GM23338 (cell line): ENCODE measurements around the gene MATR3. TPM values are rescaled to one million over a fixed set of nuclear protein-coding genes. Genes with fewer than 3 reads are reported as not detected.
"Not testable (repeated sequence)": the region's sequence is repeated elsewhere in the genome, so short reads cannot be mapped to it uniquely, and the experiment has no call there.

Experiments
- ATAC-seq: fragments of 200-7000 bp; cut with Tn5 transposase; 3 replicates; pipeline ENCODE4 v1.9.1; 2020
- DNase-seq: peaks from one replicate; pipeline ENCODE4 v3.0.0-alpha.2; 2015; ENCODE audit warnings: low spot score
- H2AFZ ChIP-seq: fragments of 200-600 bp; sonication (generic); 2 replicates; pipeline ENCODE4 v1.8.0; 2016; ENCODE audit warnings: antibody characterized with exemption, mild to moderate bottlenecking, moderate library complexity
- H3F3A ChIP-seq: fragments of 200-600 bp; sonication (generic); replicated peaks from 2 replicates; pipeline ENCODE4 v1.8.0; 2017; ENCODE audit warnings: antibody characterized with exemption, mixed run types, low read depth
- H3K27ac ChIP-seq: fragments of 200-600 bp; sonication (generic); 2 replicates; pipeline ENCODE4 v1.6.1; 2016; ENCODE audit warnings: low read depth
- H3K27me3 ChIP-seq: fragments of 200-600 bp; sonication (generic); 2 replicates; pipeline ENCODE4 v1.8.0; 2016; ENCODE audit warnings: mild to moderate bottlenecking, mixed run types, moderate library complexity; ENCODE audit not compliant: insufficient read depth
- H3K36me3 ChIP-seq: fragments of 200-600 bp; sonication (generic); 2 replicates; pipeline ENCODE4 v1.8.0; 2016; ENCODE audit warnings: mild to moderate bottlenecking; ENCODE audit not compliant: insufficient read depth
- H3K4me1 ChIP-seq: fragments of 200-600 bp; sonication (generic); 2 replicates; pipeline ENCODE4 v1.8.0; 2016; ENCODE audit warnings: mild to moderate bottlenecking, moderate library complexity; ENCODE audit not compliant: insufficient read depth
- H3K4me2 ChIP-seq: fragments of 200-600 bp; sonication (generic); 2 replicates; pipeline ENCODE4 v1.7.1; 2017; ENCODE audit warnings: mixed run types
- H3K4me3 ChIP-seq: fragments of 200-600 bp; sonication (generic); 2 replicates; pipeline ENCODE4 v1.6.1; 2016; ENCODE audit warnings: mixed run types
- H3K79me2 ChIP-seq: fragments of 200-600 bp; sonication (generic); replicated peaks from 2 replicates; pipeline ENCODE4 v1.8.0; 2017; ENCODE audit warnings: mild to moderate bottlenecking; ENCODE audit not compliant: insufficient read depth
- H3K9me2 ChIP-seq: fragments of 200-600 bp; sonication (generic); 2 replicates; pipeline ENCODE4 v1.8.0; 2017; ENCODE audit not compliant: insufficient read depth
- H4K20me1 ChIP-seq: fragments of 200-600 bp; sonication (generic); replicated peaks from 2 replicates; pipeline ENCODE4 v1.8.0; 2017; ENCODE audit warnings: mild to moderate bottlenecking; ENCODE audit not compliant: insufficient read depth
- H3K27ac Mint-ChIP-seq: 2 replicates; pipeline ENCODE4 v1.8.0; 2020; ENCODE audit warnings: inconsistent platforms, mild to moderate bottlenecking, moderate library complexity, mixed read lengths
- H3K27me3 Mint-ChIP-seq: 3 replicates; pipeline ENCODE4 v1.8.0; 2022; ENCODE audit warnings: low read depth, mild to moderate bottlenecking, moderate library complexity, mixed read lengths, inconsistent platforms; ENCODE audit not compliant: insufficient read depth, poor library complexity
- H3K36me3 Mint-ChIP-seq: 3 replicates; pipeline ENCODE4 v1.8.0; 2021; ENCODE audit warnings: low read depth, mild to moderate bottlenecking, inconsistent platforms, moderate library complexity, mixed read lengths
- H3K4me1 Mint-ChIP-seq: 3 replicates; pipeline ENCODE4 v1.8.0; 2020; ENCODE audit warnings: mild to moderate bottlenecking, inconsistent platforms, mixed read lengths
- H3K4me3 Mint-ChIP-seq: 3 replicates; pipeline ENCODE4 v1.8.0; 2021; ENCODE audit warnings: moderate library complexity, mild to moderate bottlenecking, inconsistent platforms, mixed read lengths
- H3K9me3 Mint-ChIP-seq: 3 replicates; pipeline ENCODE4 v1.8.0; 2020; ENCODE audit warnings: moderate library complexity, mild to moderate bottlenecking, inconsistent platforms, mixed read lengths
- EZH2 ChIP-seq: fragments of 200-600 bp; sonication (generic); IDR thresholded peaks from one replicate; pipeline ENCODE4 v1.8.0; 2017; ENCODE audit warnings: antibody characterized with exemption, mild to moderate bottlenecking, low read depth; ENCODE audit not compliant: unreplicated experiment
- EZH2phosphoT487 ChIP-seq: fragments of 200-600 bp; sonication (generic); IDR thresholded peaks from one replicate; pipeline ENCODE4 v1.8.1; 2018; ENCODE audit warnings: antibody characterized with exemption; ENCODE audit not compliant: unreplicated experiment
- ZNF331 ChIP-seq: fragments of 250-450 bp; sonication (Bioruptor Pico); IDR thresholded peaks from 2 replicates; pipeline ENCODE4 v1.5.0; 2020; ENCODE audit warnings: low read depth, mild to moderate bottlenecking, moderate library complexity
- ZNF462 ChIP-seq: fragments of 250-450 bp; sonication (Bioruptor Pico); IDR thresholded peaks from 2 replicates; pipeline ENCODE4 v1.5.0; 2020; ENCODE audit warnings: mild to moderate bottlenecking, moderate library complexity
- polyA plus RNA-seq: library from polyadenylated mRNA; unstranded; fragments of >200 nt; fragmentation: Nextera tagmentation; extraction: Ambion mirVana; gene quantifications from 2 replicates; pipeline ENCODE4 v1.2.1, GENCODE V29; 2016
- total RNA-seq: library from RNA; depleted of rRNA; stranded (reverse); fragments of >200 nt; shearing (Covaris generic); gene quantifications from 2 replicates; pipeline ENCODE4 v1.2.3, GENCODE V29; 2014

MATR3 gene
- total and polyA plus RNA-seq, 2 experiments from 2014 or later = 278 to 506 TPM

GRCh38 chr5:139344177-139344576 is 50.6 kb downstream of the MATR3 start:
- Histone ChIP-seq H4K20me1 (peaks cover 50% of the 10 kb centered on the region), H3K36me3 (peaks cover 15% of the 10 kb centered on the region)
- H3K4me3 Mint-ChIP-seq = peak overlapping the region; percentile 99; the same call in 2 of the 3 replicates

GRCh38 chr5:139345442-139345841 is 51.9 kb downstream of the MATR3 start:
- H3K27ac Mint-ChIP-seq, H3K4me1 ChIP-seq, H3K9me2 ChIP-seq, DNase-seq, H3K27me3 ChIP-seq, H2AFZ ChIP-seq, H3K4me2 ChIP-seq, H3K4me3 ChIP-seq, H3K9me3 Mint-ChIP-seq, ATAC-seq, H3K27ac ChIP-seq, H3F3A ChIP-seq, H3K4me3 Mint-ChIP-seq: not testable (repeated sequence)
- H4K20me1 ChIP-seq = peaks cover 61% of the 10 kb centered on the region
- Mint-ChIP-seq H3K36me3 (peaks cover 42% of the 10 kb centered on the region), H3K27me3 (peaks cover 24% of the 10 kb centered on the region), H3K4me1 (peaks cover 23% of the 10 kb centered on the region)
- H3K36me3 ChIP-seq = peaks cover 15% of the 10 kb centered on the region
- peaks cover 82% of the 10 kb centered on the region for H3K79me2 ChIP-seq

More at GRCh38 chr5:139344177-139344576, 50.6 kb downstream of the MATR3 start:
- Histone ChIP-seq H3F3A (peaks cover 7% of the 10 kb centered on the region; the same call in 1 of the 2 replicates), H3K9me2 (peaks cover 4% of the 10 kb centered on the region; the same call in 1 of the 2 replicates), H3K4me3 (peak overlapping the region; percentile 24; the same call in 1 of the 2 replicates), H3K27ac (no peak overlapping the region; the same call in 1 of the 2 replicates), H2AFZ (no peak overlapping the region), H3K27me3 (no peaks in the 10 kb centered on the region), H3K4me1 (peaks cover 8% of the 10 kb centered on the region), H3K4me2 (peak overlapping the region; percentile 44), H3K79me2 (peaks cover 69% of the 10 kb centered on the region)
- Mint-ChIP-seq H3K27ac (no peak overlapping the region), H3K4me1 (peaks cover 23% of the 10 kb centered on the region), H3K27me3 (peaks cover 23% of the 10 kb centered on the region), H3K9me3 (no peaks in the 10 kb centered on the region; the same call in 2 of the 3 replicates), H3K36me3 (peaks cover 42% of the 10 kb centered on the region)
- DNase-seq = no peak
- TF ChIP-seq EZH2phosphoT487 = no peak
- TF ChIP-seq ZNF462 (CRISPR knock-in tag) = no peak
- TF ChIP-seq EZH2 = no peak
- no peak for TF ChIP-seq ZNF331 (CRISPR knock-in tag)
- ATAC-seq = no peak

GRCh38 chr5:139347863-139348262 is 54.3 kb downstream of the MATR3 start:
- H3K36me3 Mint-ChIP-seq = peaks cover 42% of the 10 kb centered on the region

More at GRCh38 chr5:139347863-139348262, 54.3 kb downstream of the MATR3 start:
- not testable (repeated sequence) for H3K27me3 ChIP-seq, H3K4me1 ChIP-seq, DNase-seq, H3K27ac Mint-ChIP-seq, H3K4me3 ChIP-seq, H3K27ac ChIP-seq, ATAC-seq, H2AFZ ChIP-seq, H3K27me3 Mint-ChIP-seq, H3F3A ChIP-seq, H3K9me2 ChIP-seq, H3K9me3 Mint-ChIP-seq, H3K4me3 Mint-ChIP-seq, H3K4me2 ChIP-seq
- Histone ChIP-seq H3K79me2 (peaks cover 100% of the 10 kb centered on the region), H4K20me1 (peaks cover 71% of the 10 kb centered on the region), H3K36me3 (peaks cover 15% of the 10 kb centered on the region)
- H3K4me1 Mint-ChIP-seq = peaks cover 13% of the 10 kb centered on the region; the same call in 2 of the 3 replicates
